Activated CD4-positive, CD25-positive, alpha-beta regulatory T cell treated with anti-CD3 and anti-CD28 coated beads, Interleukin-2, amount 50 U/mL, for 24 hours (primary cell): ENCODE measurements around the gene CCDC174.

Experiments
- ATAC-seq, 2 donors: fragments of 150-1000 bp; cut with Tn5 transposase; one replicate each; pipeline ENCODE4 v1.10.0; 2021; ENCODE audit warnings: mild to moderate bottlenecking in 1 of 2, moderate library complexity in 1 of 2

CCDC174 gene

GRCh38 chr3:14658978-14659377, 7.4 kb downstream of the CCDC174 start:
- no peak for ATAC-seq

GRCh38 chr3:14660942-14661341, 9.4 kb downstream of the CCDC174 start:
- peak in 1 of 2 donors; percentile 17 for ATAC-seq

- no peak for ATAC-seq
Measured at GRCh38 chr3:14663396-14664135, 12.0 kb downstream of the CCDC174 start.

GRCh38 chr3:14664170-14664569, 12.6 kb downstream of the CCDC174 start:
- ATAC-seq, result no peak

- no peak for ATAC-seq
Measured at GRCh38 chr3:14672588-14672987, 21.0 kb downstream of the CCDC174 start.

GRCh38 chr3:14674841-14675240, 23.3 kb downstream of the CCDC174 start, which contains the start of gene C3orf20:
TSS of gene C3orf20 (plus strand) at chr3:14675141. CDS start at chr3:14682714, 7,573 bp downstream.
- no peak for ATAC-seq

- no peak for ATAC-seq
Measured at GRCh38 chr3:14676881-14677280, 25.3 kb downstream of the CCDC174 start.

- no peak for ATAC-seq
Measured at GRCh38 chr3:14678015-14678503, 26.5 kb downstream of the CCDC174 start.

GRCh38 chr3:14680115-14680514, 28.6 kb downstream of the CCDC174 start:
- ATAC-seq, result no peak

GRCh38 chr3:14680716-14681115, 29.2 kb downstream of the CCDC174 start:
- no peak for ATAC-seq

- ATAC-seq, result no peak
Measured at GRCh38 chr3:14684447-14684846, 32.9 kb downstream of the CCDC174 start.

GRCh38 chr3:14685179-14685578, 33.6 kb downstream of the CCDC174 start:
- ATAC-seq, result no peak

GRCh38 chr3:14687360-14687759, 35.8 kb downstream of the CCDC174 start:
- ATAC-seq, result no peak

- no peak for ATAC-seq
Measured at GRCh38 chr3:14688525-14688924, 37.0 kb downstream of the CCDC174 start.

- ATAC-seq, result no peak
Measured at GRCh38 chr3:14689247-14689980, 37.9 kb downstream of the CCDC174 start.

- no peak for ATAC-seq
Measured at GRCh38 chr3:14691239-14691638, 39.7 kb downstream of the CCDC174 start.

GRCh38 chr3:14691719-14692118, 40.2 kb downstream of the CCDC174 start:
- no peak for ATAC-seq

GRCh38 chr3:14698601-14699244, 47.2 kb downstream of the CCDC174 start:
- no peak for ATAC-seq

- ATAC-seq, result no peak
Measured at GRCh38 chr3:14699643-14700042, 48.1 kb downstream of the CCDC174 start.

GRCh38 chr3:14700891-14701290, 49.3 kb downstream of the CCDC174 start:
- no peak for ATAC-seq

- ATAC-seq, result no peak
Measured at GRCh38 chr3:14701676-14702075, 50.1 kb downstream of the CCDC174 start.

- no peak for ATAC-seq
Measured at GRCh38 chr3:14703128-14703750, 51.7 kb downstream of the CCDC174 start.

- no peak for ATAC-seq
Measured at GRCh38 chr3:14703791-14704190, 52.2 kb downstream of the CCDC174 start.
